Keratinocyte (primary cell): ENCODE results near the gene UBE2E3. TPM values are rescaled to one million over a fixed set of nuclear protein-coding genes. Genes with fewer than 3 reads are reported as not detected.

ENCODE experiments used
- DNase-seq: peaks from one replicate; pipeline ENCODE4 v3.0.0-alpha.2; 2011; ENCODE audit warnings: low read depth, missing footprints, low spot score
- FAIRE-seq: peaks from 2 replicates; lab custom pipeline; 2011; peaks lifted over from hg19 to GRCh38; lab: Jason Lieb, UNC
- H2AFZ ChIP-seq: 2 replicates; pipeline ENCODE4 v1.6.0; 2012; ENCODE audit warnings: low read length, control low read depth, inconsistent platforms; ENCODE audit not compliant: control insufficient read depth
- H3K27ac ChIP-seq: 2 replicates; pipeline ENCODE4 v1.5.1; 2011; ENCODE audit warnings: low read length; ENCODE audit not compliant: control insufficient read depth, insufficient read depth
- H3K27me3 ChIP-seq: 3 replicates; pipeline ENCODE4 v1.6.0; 2011; ENCODE audit warnings: low read length; ENCODE audit not compliant: control insufficient read depth, insufficient read depth; ENCODE audit errors: extremely low read depth
- H3K36me3 ChIP-seq, 2 experiments: 2 replicates in 1 of 2; 3 replicates in 1 of 2; pipeline ENCODE4 v1.5.1; 2011; ENCODE audit warnings: low read length in 2 of 2, mild to moderate bottlenecking in 1 of 2; ENCODE audit not compliant: control insufficient read depth in 2 of 2, insufficient read depth in 2 of 2; ENCODE audit errors: extremely low read depth in 1 of 2
- H3K4me1 ChIP-seq: 3 replicates; pipeline ENCODE4 v1.5.1; 2011; ENCODE audit warnings: low read length; ENCODE audit not compliant: control insufficient read depth, insufficient read depth; ENCODE audit errors: extremely low read depth
- H3K4me2 ChIP-seq: 3 replicates; pipeline ENCODE4 v1.6.0; 2011; ENCODE audit warnings: low read depth, low read length; ENCODE audit not compliant: control insufficient read depth, insufficient read depth; ENCODE audit errors: extremely low read depth
- H3K4me3 ChIP-seq, 3 experiments: fragments of 200-600 bp in 1 of 3; sonication (generic) in 1 of 3; 2 replicates in 2 of 3; 3 replicates in 1 of 3; pipeline ENCODE4 v1.5.1; 2011 to 2016; ENCODE audit warnings: low read length in 3 of 3, mild to moderate bottlenecking in 3 of 3, control low read depth in 2 of 3, inconsistent platforms in 1 of 3, low read depth in 1 of 3, mixed read lengths in 1 of 3, mixed run types in 1 of 3, moderate library complexity in 1 of 3; ENCODE audit not compliant: control insufficient read depth in 2 of 3, insufficient read depth in 2 of 3; ENCODE audit errors: extremely low read depth in 1 of 3
- H3K79me2 ChIP-seq: 2 replicates; pipeline ENCODE4 v1.6.0; 2012; ENCODE audit warnings: low read length; ENCODE audit not compliant: control insufficient read depth, insufficient read depth
- H3K9ac ChIP-seq: 3 replicates; pipeline ENCODE4 v1.6.0; 2011; ENCODE audit warnings: low read length; ENCODE audit not compliant: control insufficient read depth, insufficient read depth; ENCODE audit errors: extremely low read depth
- H3K9me1 ChIP-seq: 3 replicates; pipeline ENCODE4 v1.6.0; 2011; ENCODE audit warnings: low read length; ENCODE audit not compliant: control insufficient read depth, insufficient read depth; ENCODE audit errors: extremely low read depth
- H3K9me3 ChIP-seq: 2 replicates; pipeline ENCODE4 v1.5.1; 2012; ENCODE audit warnings: low read depth, low read length; ENCODE audit not compliant: control insufficient read depth
- H4K20me1 ChIP-seq: 3 replicates; pipeline ENCODE4 v1.6.0; 2011; ENCODE audit warnings: low read length; ENCODE audit not compliant: control insufficient read depth, insufficient read depth; ENCODE audit errors: extremely low read depth
- CTCF ChIP-seq, 3 experiments: IDR thresholded peaks in 1 of 3; conservative IDR thresholded peaks in 1 of 3; optimal IDR thresholded peaks in 1 of 3; 2 replicates in 2 of 3; 3 replicates in 1 of 3; pipeline versions ENCODE3 to v1.5.1; 2011; ENCODE audit warnings: low read length in 3 of 3, mild to moderate bottlenecking in 3 of 3, moderate library complexity in 2 of 3, control low read depth in 1 of 3, inconsistent platforms in 1 of 3; ENCODE audit not compliant: insufficient read depth in 2 of 3; ENCODE audit errors: extremely low read depth in 1 of 3
- EZH2 ChIP-seq: IDR thresholded peaks from one replicate; pipeline ENCODE4 v1.6.1; 2012; ENCODE audit warnings: inconsistent platforms, mild to moderate bottlenecking, low read length, moderate library complexity
- dilution Hi-C: fragments of 300-500 bp; cut with MboI; formaldehyde crosslinking; loops from one replicate; pipeline ENCODE4 v1.7.0; 2020; ENCODE audit warnings: low sequenced_read_pairs; ENCODE audit not compliant: extremely low pct_ligation_motif_present
- polyA plus RNA-seq, 5 experiments: library from polyadenylated mRNA; depleted of rRNA in 3 of 5; stranded (reverse) in 3 of 5; stranded (forward) in 1 of 5; unstranded in 1 of 5; fragments of >200 nt; gene quantifications; 1 replicate in 1 of 5; 2 replicates in 3 of 5; 3 replicates in 1 of 5; pipeline versions ENCODE4 v1.2.1 to v1.2.3, GENCODE V29; 2011 to 2012; ENCODE audit warnings: missing spikeins in 2 of 5, low read depth in 1 of 5, low replicate concordance in 1 of 5

The UBE2E3 gene
- polyA plus RNA-seq, 1 donor (not counting 4 experiments of a cell fraction or from before 2014, with no cell fraction given): 91.1 TPM

- Histone ChIP-seq H3K27me3 (no peaks in the 10 kb centered on the region), H3K9me3 (no peaks in the 10 kb centered on the region), H4K20me1 (no peaks in the 10 kb centered on the region), H3K9ac (no peak overlapping the region), H3K36me3 (no peaks in the 10 kb centered on the region), H3K79me2 (peaks cover 70% of the 10 kb centered on the region), H3K27ac (no peak overlapping the region), H3K4me3 (no peak overlapping the region), H3K9me1 (no peaks in the 10 kb centered on the region), H3K4me1 (no peaks in the 10 kb centered on the region), H2AFZ (no peak overlapping the region), H3K4me2 (no peak overlapping the region)
- DNase-seq (no peak), FAIRE-seq (no peak)
- TF ChIP-seq CTCF (optimal IDR thresholded peaks at IDR 0.05 in 1 of 3, IDR thresholded peaks at IDR 0.05 in 1 of 3, conservative IDR thresholded peaks at IDR 0.05 in 1 of 3; ENCODE audit: extremely low read depth in 1 of 3, insufficient read depth in 2 of 3, low read length in 3 of 3) (no peak), EZH2 (no peak)
- dilution Hi-C loops: no loop called here
Measured at GRCh38 chr2:181005809-181006208, 25.4 kb downstream of the UBE2E3 start.

GRCh38 chr2:181007086-181007837 lies 26.9 kb downstream of the UBE2E3 start:
- Histone ChIP-seq H3K4me2 (no peak overlapping the region), H3K9me1 (peaks cover 2% of the 10 kb centered on the region), H3K27me3 (no peaks in the 10 kb centered on the region), H4K20me1 (no peaks in the 10 kb centered on the region), H3K36me3 (no peaks in the 10 kb centered on the region), H3K79me2 (peaks cover 76% of the 10 kb centered on the region), H3K27ac (no peak overlapping the region), H3K4me1 (no peaks in the 10 kb centered on the region), H3K4me3 (no peak overlapping the region), H3K9me3 (no peaks in the 10 kb centered on the region), H3K9ac (no peak overlapping the region), H2AFZ (no peak overlapping the region)
- dilution Hi-C loops: no loop called here
- DNase-seq: no peak
- FAIRE-seq: no peak
- TF ChIP-seq EZH2 (no peak), CTCF (optimal IDR thresholded peaks at IDR 0.05 in 1 of 3, IDR thresholded peaks at IDR 0.05 in 1 of 3, conservative IDR thresholded peaks at IDR 0.05 in 1 of 3; ENCODE audit: extremely low read depth in 1 of 3, insufficient read depth in 2 of 3, low read length in 3 of 3) (no peak)
